Measurements from ENCODE around the gene TMEM161A. TPM values are rescaled to one million over a fixed set of nuclear protein-coding genes. Genes with fewer than 3 reads are reported as not detected.

TMEM161A gene
- total RNA-seq, 2 donors from 2014 or later, result 56.1 to 66.6 TPM

DNA sequence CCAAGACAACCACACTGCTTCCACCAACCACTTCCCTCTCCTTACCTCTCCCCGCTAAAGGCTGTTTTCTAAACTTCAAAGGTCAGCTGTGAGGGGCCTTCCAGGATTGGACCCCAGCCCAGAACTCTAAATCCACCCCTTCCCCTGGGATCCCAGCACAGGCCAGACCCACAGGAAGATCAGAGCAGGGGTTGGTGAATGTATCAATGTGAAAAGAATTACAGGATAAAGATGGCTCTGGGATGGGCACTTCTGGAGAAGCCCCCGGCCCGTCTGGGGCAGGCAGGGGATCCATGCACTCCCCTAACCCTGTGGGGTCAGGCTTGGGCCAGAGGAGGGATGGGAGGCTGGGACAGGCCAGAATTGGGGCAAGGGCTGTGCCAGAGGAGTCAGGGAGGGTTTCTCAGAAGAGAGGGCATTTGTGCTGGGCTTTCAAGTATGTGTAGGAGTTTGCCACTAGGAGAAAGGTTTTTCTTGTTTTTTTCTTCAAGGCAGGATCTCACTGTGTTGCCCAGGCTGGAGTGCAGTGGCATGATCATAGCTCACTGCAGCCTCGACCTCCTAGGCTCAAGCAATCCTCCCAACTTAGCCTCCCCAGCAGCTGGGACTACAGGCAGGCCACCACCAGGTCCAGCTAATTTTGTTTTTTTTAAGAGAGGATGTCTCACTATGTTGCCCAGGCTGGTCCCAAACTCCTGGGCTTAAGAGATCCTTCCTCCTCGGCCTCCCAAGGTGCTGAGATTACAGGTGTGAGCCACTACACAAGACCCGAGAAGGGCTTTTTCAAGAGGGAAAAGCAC lies 32.8 kb upstream of the TMEM161A start:
- Histone ChIP-seq H3K27ac (ENCODE audit: low read depth, low read length) (no peak overlapping the region), H3K9ac (ENCODE audit: extremely low read depth, low read length, poor library complexity, severe bottlenecking) (no peak overlapping the region), H3K9me3 (ENCODE audit: control insufficient read depth, low read length) (no peaks in the 10 kb centered on the region), H3K36me3 (ENCODE audit: control insufficient read depth, insufficient read depth, low read length) (no peaks in the 10 kb centered on the region), H3K4me3 (ENCODE audit: low read length) (no peak overlapping the region), H3K4me1 (ENCODE audit: control insufficient read depth, insufficient read depth, low read length) (no peaks in the 10 kb centered on the region), H3K27me3 (ENCODE audit: control insufficient read depth, insufficient read depth, low read length, poor library complexity, severe bottlenecking) (peaks cover 30% of the 10 kb centered on the region)
- TF ChIP-seq, protein P1, sequence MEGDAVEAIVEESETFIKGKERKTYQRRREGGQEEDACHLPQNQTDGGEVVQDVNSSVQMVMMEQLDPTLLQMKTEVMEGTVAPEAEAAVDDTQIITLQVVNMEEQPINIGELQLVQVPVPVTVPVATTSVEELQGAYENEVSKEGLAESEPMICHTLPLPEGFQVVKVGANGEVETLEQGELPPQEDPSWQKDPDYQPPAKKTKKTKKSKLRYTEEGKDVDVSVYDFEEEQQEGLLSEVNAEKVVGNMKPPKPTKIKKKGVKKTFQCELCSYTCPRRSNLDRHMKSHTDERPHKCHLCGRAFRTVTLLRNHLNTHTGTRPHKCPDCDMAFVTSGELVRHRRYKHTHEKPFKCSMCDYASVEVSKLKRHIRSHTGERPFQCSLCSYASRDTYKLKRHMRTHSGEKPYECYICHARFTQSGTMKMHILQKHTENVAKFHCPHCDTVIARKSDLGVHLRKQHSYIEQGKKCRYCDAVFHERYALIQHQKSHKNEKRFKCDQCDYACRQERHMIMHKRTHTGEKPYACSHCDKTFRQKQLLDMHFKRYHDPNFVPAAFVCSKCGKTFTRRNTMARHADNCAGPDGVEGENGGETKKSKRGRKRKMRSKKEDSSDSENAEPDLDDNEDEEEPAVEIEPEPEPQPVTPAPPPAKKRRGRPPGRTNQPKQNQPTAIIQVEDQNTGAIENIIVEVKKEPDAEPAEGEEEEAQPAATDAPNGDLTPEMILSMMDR (conservative IDR thresholded peaks at IDR 0.05), result no peak
- Mint-ChIP-seq H3K36me3 (ENCODE audit: low read depth) (no peaks in the 10 kb centered on the region), H3K4me1 (peaks cover 7% of the 10 kb centered on the region), H3K9me3 (no peaks in the 10 kb centered on the region), H3K27ac (no peak overlapping the region), H3K4me3 (peak overlapping the region; percentile 37), H3K27me3 (ENCODE audit: insufficient read depth) (peaks cover 56% of the 10 kb centered on the region)
- no peak for DNase-seq
- WGBS, 2 experiments (ENCODE audit: insufficient coverage in 1 of 2, insufficient read length in 1 of 2), result 82 to 88% methylated on average over 3 to 6 of the region's 6 CpGs

DNA sequence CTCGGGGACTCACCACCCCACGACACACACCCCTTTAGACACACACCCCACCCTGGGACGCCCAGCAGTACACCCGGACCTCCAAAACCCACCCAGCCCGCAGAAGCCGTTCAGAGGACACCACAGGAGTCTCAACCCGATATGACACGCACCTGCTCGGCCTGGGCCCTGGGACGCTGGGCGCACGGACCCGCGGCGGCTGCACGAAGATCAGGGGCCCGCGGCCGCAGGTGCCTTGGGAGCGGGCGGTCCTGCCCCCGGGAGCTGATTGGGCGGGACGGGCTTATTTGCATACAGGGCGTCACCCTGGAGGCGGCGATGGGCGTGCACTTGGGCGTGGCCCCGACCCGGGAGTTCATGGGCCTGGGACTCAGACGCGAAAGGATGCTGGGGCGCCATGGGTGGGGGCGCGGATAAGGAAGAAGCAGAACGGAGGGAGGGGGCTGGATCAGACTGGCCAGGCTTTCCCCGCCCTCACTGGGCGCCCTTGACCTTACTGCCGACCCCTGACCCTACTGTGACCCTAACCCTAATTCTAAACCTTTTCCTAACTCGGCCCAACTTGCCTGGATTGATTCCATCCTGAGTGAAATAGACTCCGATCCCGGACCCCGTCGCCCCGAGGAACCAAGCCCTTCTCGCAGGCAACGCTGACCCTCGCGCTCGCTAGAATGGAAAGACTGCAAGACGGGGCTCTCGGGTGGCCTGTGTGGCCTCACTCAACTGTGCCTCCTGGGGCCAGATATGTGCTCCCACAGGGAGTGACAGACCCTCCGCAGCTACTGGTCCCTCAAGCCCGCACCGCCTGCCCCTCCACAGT lies 32.0 kb upstream of the TMEM161A start, which contains the start of gene MEF2B:
Gene MEF2B, minus strand, starts transcription at position 211 of the 820 bp plus-strand sequence. CDS start 19,528 bp downstream, outside the sequence.
- no peaks in the 10 kb centered on the region for H3K36me3 Mint-ChIP-seq (ENCODE audit: low read depth)
- Histone ChIP-seq H3K27ac (ENCODE audit: low read depth, low read length) (no peak within 1 kb of the TSS), H3K9ac (ENCODE audit: extremely low read depth, low read length, poor library complexity, severe bottlenecking) (no peak within 1 kb of the TSS), H3K36me3 (ENCODE audit: control insufficient read depth, insufficient read depth, low read length) (no peaks in the 10 kb centered on the region), H3K4me1 (ENCODE audit: control insufficient read depth, insufficient read depth, low read length) (no peaks in the 10 kb centered on the region), H3K4me3 (ENCODE audit: low read length) (no peak within 1 kb of the TSS), H3K27me3 (ENCODE audit: control insufficient read depth, insufficient read depth, low read length, poor library complexity, severe bottlenecking) (peaks cover 30% of the 10 kb centered on the region), H3K9me3 (ENCODE audit: control insufficient read depth, low read length) (no peaks in the 10 kb centered on the region)
- peak within 1 kb of the TSS; percentile 37 for H3K4me3 Mint-ChIP-seq
- H3K4me1 Mint-ChIP-seq, result peaks cover 7% of the 10 kb centered on the region
- TF ChIP-seq, protein P1 (conservative IDR thresholded peaks at IDR 0.05), result no peak
- 23 to 54% methylated on average over 18 to 56 of the region's 56 CpGs for WGBS, 2 experiments (ENCODE audit: insufficient coverage in 1 of 2, insufficient read length in 1 of 2)
- H3K27ac Mint-ChIP-seq, result no peak within 1 kb of the TSS
- H3K9me3 Mint-ChIP-seq, result no peaks in the 10 kb centered on the region
- DNase-seq, result peak; percentile 97
- H3K27me3 Mint-ChIP-seq (ENCODE audit: insufficient read depth), result peaks cover 61% of the 10 kb centered on the region

DNA sequence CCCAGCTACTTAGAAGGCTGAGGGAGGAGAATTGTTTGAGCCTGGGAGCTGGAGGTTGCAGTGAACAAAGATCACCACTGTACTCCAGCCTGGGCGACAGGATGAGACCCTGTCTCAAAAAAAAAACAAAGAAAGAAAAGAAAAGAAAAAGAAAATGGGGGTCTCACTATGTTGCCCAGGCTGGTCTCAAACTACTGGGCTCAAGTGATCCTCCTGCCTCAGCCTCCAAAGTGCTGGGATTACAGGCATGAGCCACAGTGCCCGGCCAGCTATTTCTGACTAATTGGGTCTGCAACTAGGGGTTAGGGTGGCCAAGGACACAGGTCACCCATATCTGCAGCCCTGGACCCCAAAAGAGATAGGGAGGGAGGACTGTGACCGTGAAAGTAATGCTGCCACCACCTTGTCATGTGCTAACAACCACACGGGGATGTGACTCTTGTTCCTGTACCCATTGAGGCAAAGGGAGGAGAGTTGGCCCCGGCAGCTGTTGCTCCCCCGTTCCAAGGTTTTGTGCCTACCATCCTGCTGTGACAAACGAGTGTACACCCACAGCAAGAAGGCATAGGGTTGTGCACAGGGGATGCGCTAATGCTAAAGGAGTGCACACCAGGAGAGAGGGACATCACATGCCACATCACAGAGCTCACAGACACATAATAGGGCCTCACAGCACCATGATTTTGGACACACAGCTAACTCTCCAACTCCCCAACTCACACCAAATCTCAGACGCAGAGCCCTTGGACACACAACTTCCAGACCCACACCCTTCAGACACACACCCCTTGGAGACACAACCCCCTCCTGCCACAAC lies 31.2 kb upstream of the TMEM161A start:
- no peaks in the 10 kb centered on the region for H3K9me3 Mint-ChIP-seq
- DNase-seq, result no peak
- TF ChIP-seq, protein P1 (conservative IDR thresholded peaks at IDR 0.05), result no peak
- no peaks in the 10 kb centered on the region for H3K36me3 ChIP-seq (ENCODE audit: control insufficient read depth, insufficient read depth, low read length)
- 73 to 89% methylated on average over 2 to 9 of the region's 9 CpGs for WGBS, 2 experiments (ENCODE audit: insufficient coverage in 1 of 2, insufficient read length in 1 of 2)
- no peaks in the 10 kb centered on the region for H3K4me1 ChIP-seq (ENCODE audit: control insufficient read depth, insufficient read depth, low read length)
- H3K4me3 Mint-ChIP-seq, result peak overlapping the region; percentile 37
- no peaks in the 10 kb centered on the region for H3K36me3 Mint-ChIP-seq (ENCODE audit: low read depth)
- no peak overlapping the region for H3K4me3 ChIP-seq (ENCODE audit: low read length)
- no peak overlapping the region for H3K27ac ChIP-seq (ENCODE audit: low read depth, low read length)
- no peak overlapping the region for H3K27ac Mint-ChIP-seq
- H3K9me3 ChIP-seq (ENCODE audit: control insufficient read depth, low read length), result no peaks in the 10 kb centered on the region
- H3K27me3 Mint-ChIP-seq (ENCODE audit: insufficient read depth), result peaks cover 63% of the 10 kb centered on the region
- H3K9ac ChIP-seq (ENCODE audit: extremely low read depth, low read length, poor library complexity, severe bottlenecking), result no peak overlapping the region
- H3K4me1 Mint-ChIP-seq, result peaks cover 4% of the 10 kb centered on the region
- H3K27me3 ChIP-seq (ENCODE audit: control insufficient read depth, insufficient read depth, low read length, poor library complexity, severe bottlenecking), result peaks cover 30% of the 10 kb centered on the region
